A673 (cell line): ENCODE data around the gene SPDEF.

Source experiments
- CTCF ChIP-seq: fragments of 300-800, 200-600 bp; sonication (generic); conservative IDR thresholded peaks from 2 replicates; pipeline ENCODE4 v1.5.1; 2017; ENCODE audit warnings: low read depth, mild to moderate bottlenecking, antibody characterized with exemption, low read length, moderate library complexity, mixed read lengths
- EZH2 ChIP-seq: fragments of 200-600 bp; sonication (generic); IDR thresholded peaks from 2 replicates; pipeline ENCODE4 v1.6.1; 2017; ENCODE audit warnings: borderline replicate concordance, low read depth, mild to moderate bottlenecking, mixed read lengths, antibody characterized with exemption, low read length; ENCODE audit not compliant: poor library complexity, severe bottlenecking

GRCh38 chr6:34573567-34574183 is 17.5 kb upstream of the SPDEF start:
- TF ChIP-seq CTCF (no peak), EZH2 (no peak)
